Suppressor macrophage (primary cell): ENCODE results near the gene MYO7B.

ENCODE experiments used
- DNase-seq, 4 experiments: peaks; one replicate each; pipeline ENCODE4 v3.0.0-alpha.2; 2020 to 2022
- total RNA-seq, 17 experiments: gene quantifications; one replicate each; lab custom pipeline; 2026; ENCODE audit warnings: mixed read lengths in 6 of 17, inconsistent platforms in 3 of 17; lab: John Stamatoyannopoulos, UW

Gene MYO7B
- 0 to 6.9 (median 0.28) reads per million in 17 experiments for total RNA-seq

- DNase-seq: peak in 1 of 4 experiments; percentile 16
Measured at GRCh38 chr2:127535422-127535901, at the start of gene MYO7B. Gene MYO7B, plus strand, starts transcription at chr2:127535683. Its CDS starts 24,040 bp downstream, at chr2:127559723.

DNA sequence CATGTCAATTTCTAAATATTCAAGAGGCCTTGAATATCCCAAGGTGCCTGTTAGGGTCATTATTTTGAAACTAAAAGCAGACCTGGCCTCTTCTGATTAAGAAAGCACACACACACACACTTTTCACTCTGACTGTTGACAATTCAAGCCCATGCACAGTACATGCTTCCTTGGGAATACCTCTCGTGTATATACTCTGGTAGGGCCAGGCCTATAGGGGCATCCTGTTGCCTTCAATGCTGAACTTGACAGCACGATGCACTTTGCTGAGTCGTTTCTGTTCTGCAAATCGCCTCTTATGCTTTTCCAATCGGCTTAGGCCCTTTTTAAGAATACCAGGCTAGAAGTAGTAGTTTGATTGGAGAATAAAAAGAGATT, 49.8 kb upstream of the MYO7B start:
- no peak for DNase-seq

DNA sequence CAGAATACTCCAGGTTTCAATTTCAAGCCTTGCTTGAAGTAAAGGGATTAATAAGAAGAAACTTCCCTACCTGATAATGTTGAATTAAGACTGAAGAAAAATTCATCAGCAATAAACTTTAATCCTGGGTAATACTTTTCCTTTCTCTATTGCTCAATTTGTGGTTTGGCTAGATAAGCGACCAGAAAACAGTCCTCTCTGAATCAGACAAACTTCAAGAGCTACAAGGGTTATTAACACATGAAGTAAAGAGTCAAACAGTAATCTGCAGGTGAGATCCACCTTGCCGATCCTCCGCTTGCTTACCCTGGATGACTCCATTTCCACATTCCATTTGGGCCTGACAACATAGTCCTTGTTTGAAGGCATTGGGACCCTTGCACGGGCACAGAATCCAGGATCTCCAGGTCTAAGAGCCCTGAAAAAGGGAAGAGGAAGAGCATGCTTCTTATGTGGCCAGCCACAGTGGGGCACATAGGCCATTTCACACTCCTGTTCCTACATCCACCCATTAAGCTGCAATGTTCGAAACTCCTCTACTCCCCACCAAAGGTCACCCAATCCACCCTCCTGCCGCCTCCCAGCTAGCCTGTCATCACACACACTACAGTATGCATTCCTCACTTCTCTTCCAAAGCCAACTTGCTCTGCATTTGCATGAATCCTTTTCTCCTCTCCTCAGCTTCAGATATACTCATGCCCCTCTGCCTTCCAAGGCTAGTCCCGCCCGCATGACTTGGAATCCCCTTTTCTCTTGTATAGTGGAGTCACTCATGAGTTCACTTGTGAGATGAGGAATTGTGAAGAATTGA, 49.0 kb upstream of the MYO7B start:
- DNase-seq: peak; percentile 6 to 36 (median 30)

DNA sequence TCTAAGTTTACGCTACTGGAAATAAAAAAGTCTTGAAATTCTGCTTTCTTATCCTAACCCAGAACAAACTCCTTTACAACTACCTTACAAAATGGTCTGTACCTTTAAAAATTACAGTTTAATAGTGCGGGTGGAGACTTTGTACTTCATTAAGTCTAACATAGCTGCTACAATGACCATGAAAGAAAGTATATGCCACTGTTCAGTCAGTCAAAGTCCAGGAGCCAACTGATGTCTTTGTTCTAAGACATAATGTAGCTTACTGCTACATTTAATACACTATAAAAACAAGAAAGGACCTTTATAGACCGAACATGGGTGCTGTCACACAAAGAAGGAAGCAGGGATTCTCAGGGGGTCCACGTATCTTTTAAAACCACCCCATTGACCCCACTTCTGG, 45.2 kb upstream of the MYO7B start:
- no peak for DNase-seq

- peak in 2 of 4 experiments; percentile 14 to 18 for DNase-seq
Measured at GRCh38 chr2:127498386-127498785, 37.1 kb upstream of the MYO7B start.

DNA sequence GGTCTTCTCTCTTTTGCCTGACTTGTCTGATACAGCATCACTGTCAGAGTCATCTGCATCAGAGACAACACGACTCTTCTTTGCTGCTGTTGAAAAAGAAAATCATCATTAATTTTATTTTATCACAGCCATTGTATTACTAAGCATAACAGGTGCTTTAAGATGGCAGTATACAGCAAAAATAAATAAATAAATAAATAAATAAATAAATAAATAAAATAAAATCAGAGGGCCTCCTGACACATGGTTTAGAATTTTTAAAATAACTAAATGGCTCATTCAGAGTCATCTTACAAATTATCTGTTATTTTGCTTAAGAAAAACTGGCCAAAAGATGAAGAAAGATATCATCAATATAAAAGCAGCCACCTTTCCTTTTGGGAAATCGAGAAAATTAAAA, 32.0 kb upstream of the MYO7B start:
- no peak for DNase-seq

GRCh38 chr2:127504552-127505430, 30.7 kb upstream of the MYO7B start:
- no peak for DNase-seq

GRCh38 chr2:127506510-127506909, 29.0 kb upstream of the MYO7B start:
- DNase-seq: peak in 1 of 4 experiments; percentile 21

DNA sequence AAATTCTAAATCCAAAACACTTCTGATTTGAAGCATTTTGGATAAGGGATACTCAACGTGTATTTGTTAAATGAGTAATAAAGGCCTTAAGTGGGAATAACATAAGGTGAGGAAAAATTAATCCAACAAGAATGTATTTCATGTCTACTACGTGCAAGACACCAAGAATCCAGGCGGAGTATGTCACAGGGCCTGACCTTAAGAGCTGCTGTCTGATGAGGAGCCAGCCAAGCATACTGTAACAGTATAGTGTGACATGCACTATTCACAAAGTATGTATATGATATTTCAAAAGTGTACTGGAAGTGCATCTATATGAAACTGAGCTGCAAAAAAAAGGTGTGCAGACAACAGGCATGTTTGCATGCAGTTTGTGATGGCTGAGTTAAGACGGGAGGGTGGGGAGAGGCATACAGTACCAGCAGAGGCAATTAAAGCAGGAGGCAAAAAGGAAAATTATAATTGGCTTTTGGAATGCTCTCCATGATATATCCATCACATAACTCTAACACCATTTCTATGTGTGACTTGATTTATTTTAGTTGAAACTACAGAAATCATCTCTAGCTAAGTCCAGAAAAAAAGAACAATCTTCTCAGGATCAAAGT, 27.4 kb upstream of the MYO7B start:
- no peak for DNase-seq

DNA sequence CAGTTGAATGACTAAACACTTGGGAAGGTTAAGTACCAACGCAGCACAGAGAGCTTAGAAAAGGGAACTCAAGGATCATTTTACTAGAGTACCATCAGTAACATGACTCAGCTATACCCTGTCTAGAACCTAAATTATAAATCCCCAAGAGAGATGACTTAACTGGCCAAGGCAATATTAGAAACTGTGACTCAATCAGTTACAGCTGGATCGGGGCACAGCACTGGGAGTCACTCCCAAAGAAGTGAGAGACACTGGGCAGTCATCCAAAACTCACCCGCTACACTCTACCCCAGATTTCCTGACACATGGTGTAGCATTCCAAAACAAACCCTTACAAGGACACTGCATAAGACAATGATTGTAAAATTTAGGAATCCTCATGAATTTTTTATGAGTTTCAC, 26.9 kb upstream of the MYO7B start:
- DNase-seq: peak; percentile 62 to 86 (median 73)

DNA sequence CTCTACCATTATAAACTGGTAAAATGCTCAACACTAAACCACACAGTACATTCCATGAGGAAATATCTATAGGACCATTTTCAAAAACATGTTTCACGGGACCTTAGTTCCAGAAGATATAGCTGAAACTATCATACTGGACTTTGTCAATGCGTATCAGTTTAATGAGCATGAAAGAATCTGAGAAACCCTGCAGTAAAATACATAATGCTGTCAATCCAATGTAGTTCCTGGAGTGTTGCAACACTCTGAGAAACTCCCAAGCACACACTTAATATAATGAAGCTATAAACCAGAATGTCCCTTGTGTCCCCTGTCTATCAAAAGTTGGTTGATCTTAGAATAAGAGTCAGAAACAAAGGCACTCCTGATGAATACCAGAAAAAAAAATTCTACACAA, 25.4 kb upstream of the MYO7B start:
- DNase-seq: no peak

- no peak for DNase-seq
Measured at GRCh38 chr2:127511090-127511695, 24.3 kb upstream of the MYO7B start.

GRCh38 chr2:127511917-127512316, 23.6 kb upstream of the MYO7B start:
- no peak for DNase-seq

- DNase-seq: no peak
Measured at GRCh38 chr2:127512362-127512761, 23.1 kb upstream of the MYO7B start.

- no peak for DNase-seq
Measured at GRCh38 chr2:127514076-127514475, 21.4 kb upstream of the MYO7B start.

GRCh38 chr2:127514485-127514884, 21.0 kb upstream of the MYO7B start:
- DNase-seq: no peak

GRCh38 chr2:127515383-127515915, 20.0 kb upstream of the MYO7B start:
- no peak for DNase-seq

DNA sequence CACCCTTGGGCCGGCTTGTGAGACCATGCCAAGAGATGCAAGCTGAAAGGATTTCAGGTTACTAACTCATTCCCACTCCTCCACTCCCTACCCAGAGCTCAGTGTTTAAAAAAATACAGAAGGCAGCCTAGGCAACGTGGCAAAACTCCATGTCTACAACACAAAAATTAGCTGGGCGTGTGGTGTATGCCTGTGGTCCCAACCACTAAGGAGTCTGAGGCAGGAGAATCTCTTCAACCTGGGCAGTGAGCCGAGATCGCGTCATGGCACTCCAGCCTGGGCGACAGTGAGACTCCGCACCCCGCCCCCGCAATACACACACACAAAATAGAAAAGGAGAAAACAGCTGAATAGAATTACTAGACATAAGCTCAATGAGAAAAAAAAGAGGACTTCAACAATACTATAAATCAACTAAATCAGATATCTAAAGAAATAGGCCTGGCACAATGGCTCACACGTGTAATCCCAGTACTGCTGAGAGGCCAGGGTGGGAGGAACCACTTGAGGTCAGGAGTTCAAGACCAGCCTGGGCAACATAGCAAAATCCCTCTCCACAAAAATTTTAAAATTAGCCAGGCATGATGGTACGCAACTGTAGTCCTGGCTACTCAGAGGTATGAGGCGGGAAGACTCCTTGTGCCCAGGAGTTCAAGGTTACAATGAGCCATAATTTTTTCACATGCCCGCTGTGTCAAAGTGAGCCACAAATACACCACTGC, 19.3 kb upstream of the MYO7B start:
- DNase-seq: no peak

DNA sequence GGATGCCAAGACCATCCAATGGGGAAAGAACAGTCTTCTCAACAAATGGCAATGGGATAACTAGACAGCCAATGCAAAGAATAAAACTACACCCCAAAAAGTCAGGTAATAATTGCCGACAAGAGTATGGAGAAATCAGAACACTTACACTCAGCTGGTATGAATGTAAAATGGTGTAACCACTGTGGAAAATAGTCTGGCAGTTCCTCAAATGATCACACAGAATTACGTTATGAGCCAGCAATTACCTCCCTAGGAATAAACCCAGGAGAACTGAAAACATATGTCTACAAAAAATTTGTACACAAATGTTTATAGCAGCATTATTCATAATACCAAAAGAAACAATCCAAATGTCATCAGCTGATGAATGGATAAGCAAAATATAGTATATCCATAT, 18.0 kb upstream of the MYO7B start:
- DNase-seq: no peak

DNA sequence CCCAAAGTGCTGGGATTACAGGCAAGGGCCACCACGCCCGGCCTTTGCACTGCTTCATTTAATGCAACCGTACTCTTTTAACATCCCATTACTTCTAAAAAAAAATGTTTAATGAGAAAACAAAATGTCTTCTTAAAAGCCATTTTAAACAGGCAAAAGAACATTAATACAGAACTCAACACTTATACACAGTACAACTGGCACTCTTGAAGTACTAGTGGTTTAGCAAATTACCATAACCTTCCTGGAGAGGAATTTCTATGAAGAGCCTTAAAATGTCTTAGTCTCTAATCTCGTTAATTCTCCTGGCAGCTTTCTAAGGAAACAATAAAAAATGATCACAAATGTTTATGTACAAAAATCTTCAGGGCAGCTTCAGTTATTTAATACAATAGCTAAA, 15.1 kb upstream of the MYO7B start:
- DNase-seq: no peak

GRCh38 chr2:127523269-127523939, 12.1 kb upstream of the MYO7B start:
- no peak for DNase-seq
